NCI-H2171 (cell line): ENCODE data around the gene GCNT2.
"Not testable (repeated sequence)": the region's sequence is repeated elsewhere in the genome, so short reads cannot be mapped to it uniquely, and the experiment has no call there.

Experiments used
- DNase-seq: peaks from one replicate; lab custom pipeline; 2025; lab: John Stamatoyannopoulos, UW

The GCNT2 gene

GRCh38 chr6:10514049-10514780 lies 6.9 kb upstream of the GCNT2 start:
- no peak for DNase-seq

GRCh38 chr6:10516953-10517352 lies 4.2 kb upstream of the GCNT2 start:
- DNase-seq = no peak

GRCh38 chr6:10518557-10519407 lies 2.4 kb upstream of the GCNT2 start:
- DNase-seq = no peak

GRCh38 chr6:10519408-10519697 lies 1.8 kb upstream of the GCNT2 start:
- not testable (repeated sequence) for DNase-seq

GRCh38 chr6:10520468-10520867 lies 683 bp upstream of the GCNT2 start:
- no peak for DNase-seq

- no peak for DNase-seq
These were observed 1.9 kb downstream of the GCNT2 start for GRCh38 chr6:10522929-10523573.

- no peak for DNase-seq
These were observed 5.0 kb downstream of the GCNT2 start for GRCh38 chr6:10526156-10526555.

GRCh38 chr6:10528158-10528981 lies 7.2 kb downstream of the GCNT2 start:
- no peak for DNase-seq

GRCh38 chr6:10529231-10529801 lies 8.2 kb downstream of the GCNT2 start:
- no peak for DNase-seq

- not testable (repeated sequence) for DNase-seq
These were observed 8.8 kb downstream of the GCNT2 start for GRCh38 chr6:10529828-10530374.

GRCh38 chr6:10531503-10531902 lies 10.4 kb downstream of the GCNT2 start:
- no peak for DNase-seq

- DNase-seq = no peak
These were observed 10.8 kb downstream of the GCNT2 start for GRCh38 chr6:10531942-10532341.

GRCh38 chr6:10532392-10532791 lies 11.2 kb downstream of the GCNT2 start:
- no peak for DNase-seq

GRCh38 chr6:10534419-10534762 lies 13.2 kb downstream of the GCNT2 start:
- DNase-seq = no peak

- DNase-seq = no peak
These were observed 14.0 kb downstream of the GCNT2 start for GRCh38 chr6:10535193-10535592.

GRCh38 chr6:10537726-10538125 lies 16.6 kb downstream of the GCNT2 start:
- DNase-seq = no peak

- no peak for DNase-seq
These were observed 19.1 kb downstream of the GCNT2 start for GRCh38 chr6:10540073-10540746.

- no peak for DNase-seq
These were observed 20.4 kb downstream of the GCNT2 start for GRCh38 chr6:10541591-10541990.

- DNase-seq = no peak
These were observed 21.1 kb downstream of the GCNT2 start for GRCh38 chr6:10542213-10542612.

- DNase-seq = no peak
These were observed 22.3 kb downstream of the GCNT2 start for GRCh38 chr6:10543488-10543887.

GRCh38 chr6:10545482-10545881 lies 24.3 kb downstream of the GCNT2 start:
- DNase-seq = no peak
